D721Med (cell line): ENCODE results near the gene CCDC102B.

Experiments
- DNase-seq: peaks from one replicate; pipeline ENCODE4 v3.0.0; 2011; ENCODE audit warnings: low spot score; ENCODE audit not compliant: insufficient read length
- FAIRE-seq: peaks from 2 replicates; lab custom pipeline; 2011; peaks lifted over from hg19 to GRCh38; lab: Jason Lieb, UNC
- TF ChIP-seq, protein P1 (sequence below): IDR thresholded peaks from 2 replicates; pipeline ENCODE4 v1.5.1; 2012; ENCODE audit warnings: mild to moderate bottlenecking, control low read depth; ENCODE audit not compliant: insufficient read depth; ENCODE audit errors: missing control alignments

The CCDC102B gene

DNA sequence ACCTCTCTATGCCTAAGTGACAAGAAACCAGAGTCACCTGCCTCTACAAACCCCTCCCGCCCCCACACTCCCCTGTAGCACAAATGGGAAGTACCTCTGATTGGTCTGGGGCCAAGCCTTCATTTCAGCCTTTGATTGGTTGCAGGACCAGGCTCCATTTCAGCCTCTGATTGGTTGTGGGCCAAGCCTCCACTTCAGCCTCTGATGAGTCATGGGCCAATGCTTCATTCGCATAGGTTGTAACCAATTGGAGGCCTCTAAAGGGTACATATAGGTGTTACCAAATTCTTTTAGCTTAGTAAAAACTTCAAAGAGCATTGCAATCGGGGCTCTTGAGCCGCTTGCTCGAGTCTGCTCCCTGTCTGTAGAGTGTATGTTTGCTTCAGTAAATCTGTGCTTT is 25.0 kb downstream of the CCDC102B start:
- DNase-seq (no peak), FAIRE-seq (no peak)
- TF ChIP-seq, protein P1, sequence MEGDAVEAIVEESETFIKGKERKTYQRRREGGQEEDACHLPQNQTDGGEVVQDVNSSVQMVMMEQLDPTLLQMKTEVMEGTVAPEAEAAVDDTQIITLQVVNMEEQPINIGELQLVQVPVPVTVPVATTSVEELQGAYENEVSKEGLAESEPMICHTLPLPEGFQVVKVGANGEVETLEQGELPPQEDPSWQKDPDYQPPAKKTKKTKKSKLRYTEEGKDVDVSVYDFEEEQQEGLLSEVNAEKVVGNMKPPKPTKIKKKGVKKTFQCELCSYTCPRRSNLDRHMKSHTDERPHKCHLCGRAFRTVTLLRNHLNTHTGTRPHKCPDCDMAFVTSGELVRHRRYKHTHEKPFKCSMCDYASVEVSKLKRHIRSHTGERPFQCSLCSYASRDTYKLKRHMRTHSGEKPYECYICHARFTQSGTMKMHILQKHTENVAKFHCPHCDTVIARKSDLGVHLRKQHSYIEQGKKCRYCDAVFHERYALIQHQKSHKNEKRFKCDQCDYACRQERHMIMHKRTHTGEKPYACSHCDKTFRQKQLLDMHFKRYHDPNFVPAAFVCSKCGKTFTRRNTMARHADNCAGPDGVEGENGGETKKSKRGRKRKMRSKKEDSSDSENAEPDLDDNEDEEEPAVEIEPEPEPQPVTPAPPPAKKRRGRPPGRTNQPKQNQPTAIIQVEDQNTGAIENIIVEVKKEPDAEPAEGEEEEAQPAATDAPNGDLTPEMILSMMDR: no peak

DNA sequence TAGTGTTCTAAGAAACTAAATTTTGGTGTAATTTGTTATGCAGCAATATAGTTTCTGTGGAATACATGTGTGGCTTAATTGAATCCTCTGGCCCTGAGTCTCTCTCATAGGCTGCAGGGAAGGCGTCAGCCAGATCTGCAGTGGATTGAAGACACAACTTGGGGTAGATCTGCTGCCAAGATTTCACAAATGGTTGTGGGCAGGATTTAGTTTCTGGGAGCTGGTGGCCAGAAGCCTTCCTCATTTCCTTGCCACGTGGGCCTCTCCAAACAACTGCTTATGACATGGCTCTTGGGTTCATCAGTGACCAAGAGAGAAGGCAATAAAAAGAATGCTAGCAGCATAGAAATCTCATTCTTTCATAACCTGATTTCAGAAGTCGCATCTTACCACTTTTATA is 28.2 kb downstream of the CCDC102B start:
- TF ChIP-seq, protein P1: no peak
- DNase-seq (no peak), FAIRE-seq (no peak)

DNA sequence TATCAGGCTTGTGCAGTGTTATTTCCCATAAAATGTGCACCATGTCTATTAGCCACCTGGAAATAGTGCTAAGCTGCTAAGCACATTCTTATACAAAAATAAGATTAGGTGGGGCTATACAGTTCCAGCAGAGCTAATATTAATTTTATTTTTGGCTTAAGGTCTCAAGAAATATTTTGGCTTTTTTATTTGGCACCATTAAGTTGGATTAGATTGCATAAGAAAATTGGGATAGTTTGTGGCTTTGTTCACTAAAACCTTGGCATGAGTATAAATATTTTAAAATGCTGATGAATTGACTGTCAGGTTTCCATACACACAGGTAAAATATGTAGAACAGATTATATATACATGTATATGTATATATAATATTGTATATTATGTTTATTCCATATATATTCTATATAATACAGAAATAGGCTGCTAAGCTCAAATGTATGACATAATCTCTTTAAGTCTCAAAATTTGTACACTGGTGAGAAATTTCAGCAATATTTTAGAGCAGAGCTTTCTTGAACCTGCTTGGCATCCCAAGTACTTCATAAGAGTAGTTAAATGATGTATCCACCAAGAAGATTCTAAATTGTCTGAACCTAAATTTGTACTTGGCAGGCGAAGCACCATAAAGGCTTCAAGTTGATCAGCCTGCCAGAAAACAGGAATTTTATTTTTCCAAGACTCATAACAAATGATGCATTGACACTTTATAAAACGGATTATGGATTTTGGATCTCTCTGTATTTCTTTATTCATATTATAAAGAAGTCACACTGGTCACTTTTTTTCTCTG is 32.6 kb downstream of the CCDC102B start:
- no peak for FAIRE-seq
- TF ChIP-seq, protein P1: no peak
- no peak for DNase-seq

DNA sequence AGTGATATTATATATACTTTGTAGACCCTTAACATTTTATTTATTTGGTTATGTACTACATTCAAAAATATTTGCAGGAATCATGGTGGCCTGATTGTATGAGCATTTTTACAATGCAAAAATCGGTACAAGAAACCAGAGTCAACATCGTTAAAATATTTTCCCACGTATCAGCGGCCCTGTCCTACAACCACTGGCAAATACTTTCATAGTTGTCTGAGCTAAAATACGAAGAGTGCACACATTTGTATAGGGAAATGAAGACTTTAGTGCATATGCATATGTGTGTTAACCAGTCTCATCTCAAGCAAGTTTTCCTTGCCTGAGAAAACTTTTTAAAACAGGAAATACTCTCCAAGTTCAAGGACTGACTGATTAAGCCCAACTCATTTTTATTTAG is 35.9 kb downstream of the CCDC102B start:
- DNase-seq (no peak), FAIRE-seq (no peak)
- TF ChIP-seq, protein P1: no peak

DNA sequence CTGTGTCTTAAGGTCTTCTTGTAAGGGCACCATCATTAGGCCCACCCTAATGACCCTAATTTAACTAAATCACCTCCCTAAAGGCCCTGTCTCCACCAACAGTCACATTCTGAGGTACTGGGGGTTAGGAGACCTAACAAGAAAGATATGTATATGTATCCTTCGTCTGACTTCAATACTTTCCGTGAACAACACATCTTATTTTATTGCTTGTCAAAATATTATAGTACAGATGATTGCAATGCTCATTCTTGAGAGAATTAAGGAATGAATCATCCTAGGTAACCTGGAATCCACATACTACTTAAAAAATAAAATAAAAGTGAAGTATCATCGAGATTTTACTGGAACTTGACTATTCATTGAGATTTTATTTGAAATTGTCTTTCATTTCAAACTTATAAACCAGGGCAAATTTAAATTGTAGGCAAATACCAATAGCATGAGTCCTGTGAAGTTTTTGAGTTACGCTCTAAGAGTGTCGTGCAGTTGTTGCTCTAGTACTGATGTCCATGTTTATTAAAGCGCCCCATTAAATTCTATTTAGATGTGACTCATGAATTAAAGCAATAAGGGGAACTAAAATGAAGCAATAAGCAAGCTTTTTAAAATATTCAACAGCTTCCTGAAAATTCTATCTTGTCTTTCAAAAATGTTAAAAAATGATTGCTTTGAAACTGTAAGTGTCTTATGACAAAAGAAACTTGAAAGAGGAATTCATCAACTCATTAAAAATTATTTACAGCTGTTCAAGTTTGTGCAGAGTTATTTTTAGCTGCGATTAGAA is 40.0 kb downstream of the CCDC102B start:
- FAIRE-seq (no peak), DNase-seq (no peak)
- TF ChIP-seq, protein P1: no peak

DNA sequence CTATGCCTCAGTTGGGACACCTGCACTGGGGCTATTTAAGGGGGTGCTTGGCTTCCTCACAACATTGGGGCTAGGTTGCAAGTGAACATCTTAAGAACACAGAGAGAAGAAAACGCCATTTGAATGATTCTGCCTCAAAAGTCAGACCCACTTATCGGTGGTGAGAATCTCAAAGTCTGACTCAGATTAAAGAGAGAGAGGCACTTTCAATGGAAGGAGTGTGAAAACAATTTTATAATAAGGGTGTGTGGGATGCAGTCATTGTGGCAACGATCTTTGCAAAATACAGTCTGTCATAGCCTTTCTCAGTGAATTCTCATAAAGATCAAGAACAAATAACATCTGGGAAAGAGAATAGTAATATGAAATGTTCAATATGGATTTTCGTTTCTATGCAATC is 41.8 kb downstream of the CCDC102B start:
- FAIRE-seq (no peak), DNase-seq (no peak)
- TF ChIP-seq, protein P1: no peak
